Tibial nerve (tissue), 4 donors: ENCODE measurements around the gene KCNMA1. TPM values are rescaled to one million over a fixed set of nuclear protein-coding genes. Genes with fewer than 3 reads are reported as not detected.

Source experiments
- DNase-seq, 2 donors: peaks; one replicate each; pipeline ENCODE4 v3.0.0-alpha.2; 2019; ENCODE audit warnings: low spot score in 2 of 2
- H3K27ac ChIP-seq, 4 donors: fragments of 200-600 bp; sonication (generic) in 3 of 4; one replicate each; pipeline ENCODE4 v1.5.1; 2017 to 2019; ENCODE audit warnings: mild to moderate bottlenecking in 1 of 4
- H3K27me3 ChIP-seq, 2 donors: fragments of 200-600 bp; sonication (generic) in 1 of 2; one replicate each; pipeline versions ENCODE4 v1.5.1 to v1.6.0; 2017 to 2019
- H3K36me3 ChIP-seq, 3 donors: fragments of 200-600 bp; sonication (generic); one replicate each; pipeline ENCODE4 v1.5.1; 2018 to 2019
- H3K4me1 ChIP-seq, 4 donors: fragments of 200-600 bp; sonication (generic) in 3 of 4; one replicate each; pipeline ENCODE4 v1.5.1; 2017 to 2019
- H3K4me3 ChIP-seq, 4 donors: fragments of 200-600 bp; sonication (generic) in 3 of 4; one replicate each; pipeline ENCODE4 v1.5.1; 2017 to 2019; ENCODE audit warnings: mild to moderate bottlenecking in 1 of 4, moderate library complexity in 1 of 4
- H3K9me3 ChIP-seq, 4 donors: fragments of 200-600 bp; sonication (generic) in 3 of 4; one replicate each; pipeline ENCODE4 v1.5.1; 2017 to 2019
- CTCF ChIP-seq, 5 experiments: fragments of 200-600 bp in 3 of 5; fragments of 450-650 bp in 2 of 5; sonication (generic) in 3 of 5; IDR thresholded peaks; one replicate each; pipeline ENCODE4 v1.5.1; 2016 to 2019; ENCODE audit warnings: antibody characterized with exemption in 5 of 5, mild to moderate bottlenecking in 3 of 5, moderate library complexity in 2 of 5
- EP300 ChIP-seq, 2 donors: sonication (generic); formaldehyde crosslinking; IDR thresholded peaks; one replicate each; pipeline ENCODE4 v1.6.1; 2017; ENCODE audit warnings: antibody characterized with exemption in 2 of 2, mild to moderate bottlenecking in 1 of 2
- POLR2A ChIP-seq, 2 donors: fragments of 450-650 bp; IDR thresholded peaks; one replicate each; pipeline ENCODE4 v1.6.1; 2017; ENCODE audit warnings: antibody characterized with exemption in 2 of 2, mild to moderate bottlenecking in 2 of 2, moderate library complexity in 2 of 2
- WGBS, 2 donors: methylation state at CpG; one replicate each; pipeline ENCODE4 v1.1.5; 2018; 5-methylcytosine and 5-hydroxymethylcytosine counted together
- total RNA-seq, 4 donors: library from RNA; depleted of rRNA; stranded (reverse); fragments of >200 nt; gene quantifications; one replicate each; pipeline ENCODE4 v1.1.0, GENCODE V29; 2016

Gene KCNMA1
- total RNA-seq, 4 donors from 2014 or later, result 10.2 to 19.9 (median 13.7) TPM

- WGBS, 2 donors, result 74 to 77% methylated on average over 4 of the region's 4 CpGs
- H3K36me3 ChIP-seq, result no peaks in the 10 kb centered on the region
Observed at GRCh38 chr10:77400033-77400432, 237.6 kb downstream of the KCNMA1 start.

GRCh38 chr10:77398986-77399755, 238.4 kb downstream of the KCNMA1 start:
- WGBS, 2 donors, result 66 to 69% methylated on average over 10 of the region's 10 CpGs
- TF ChIP-seq POLR2A (IDR thresholded peaks at IDR 0.05) (no peak), CTCF (IDR thresholded peaks at IDR 0.05) (no peak), EP300 (IDR thresholded peaks at IDR 0.05) (no peak)
- Histone ChIP-seq H3K9me3 (no peaks in the 10 kb centered on the region), H3K4me3 (no peak overlapping the region), H3K36me3 (no peaks in the 10 kb centered on the region), H3K27ac (no peak overlapping the region), H3K27me3 (peaks cover 0 to 6% of the 10 kb centered on the region in 2 donors), H3K4me1 (no peaks in the 10 kb centered on the region)
- DNase-seq, result no peak

More at GRCh38 chr10:77400033-77400432, 237.6 kb downstream of the KCNMA1 start:
- H3K27ac ChIP-seq, result no peak overlapping the region
- DNase-seq, result no peak
- TF ChIP-seq CTCF (IDR thresholded peaks at IDR 0.05), result no peak
- TF ChIP-seq EP300 (IDR thresholded peaks at IDR 0.05), result no peak
- no peak for TF ChIP-seq POLR2A (IDR thresholded peaks at IDR 0.05)
- H3K4me3 ChIP-seq, result no peak overlapping the region
- peaks cover 0 to 6% of the 10 kb centered on the region in 2 donors for H3K27me3 ChIP-seq
- no peaks in the 10 kb centered on the region for H3K9me3 ChIP-seq
- no peaks in the 10 kb centered on the region for H3K4me1 ChIP-seq

- no peaks in the 10 kb centered on the region for H3K36me3 ChIP-seq
- H3K4me3 ChIP-seq, result no peak overlapping the region
- 71 to 72% methylated on average over 2 of the region's 2 CpGs for WGBS, 2 donors
Observed at GRCh38 chr10:77398558-77398957, 239.1 kb downstream of the KCNMA1 start.

GRCh38 chr10:77397103-77397502, 240.5 kb downstream of the KCNMA1 start:
- TF ChIP-seq CTCF (IDR thresholded peaks at IDR 0.05), result no peak
- no peak for TF ChIP-seq EP300 (IDR thresholded peaks at IDR 0.05)
- TF ChIP-seq POLR2A (IDR thresholded peaks at IDR 0.05), result no peak
- DNase-seq, result no peak
- H3K9me3 ChIP-seq, result no peaks in the 10 kb centered on the region
- H3K27me3 ChIP-seq, result peaks cover 0 to 6% of the 10 kb centered on the region in 2 donors
- no peak overlapping the region for H3K4me3 ChIP-seq
- H3K36me3 ChIP-seq, result no peaks in the 10 kb centered on the region
- no peak overlapping the region for H3K27ac ChIP-seq
- peaks cover 0 to 8% (median 0%) of the 10 kb centered on the region in 4 donors for H3K4me1 ChIP-seq
- 78 to 82% methylated on average over 4 of the region's 4 CpGs for WGBS, 2 donors

More at GRCh38 chr10:77398558-77398957, 239.1 kb downstream of the KCNMA1 start:
- peaks cover 0 to 6% of the 10 kb centered on the region in 2 donors for H3K27me3 ChIP-seq
- H3K9me3 ChIP-seq, result no peaks in the 10 kb centered on the region
- no peak overlapping the region for H3K27ac ChIP-seq
- DNase-seq, result no peak
- no peaks in the 10 kb centered on the region for H3K4me1 ChIP-seq
- TF ChIP-seq CTCF (IDR thresholded peaks at IDR 0.05) (no peak), EP300 (IDR thresholded peaks at IDR 0.05) (no peak), POLR2A (IDR thresholded peaks at IDR 0.05) (no peak)

GRCh38 chr10:77396290-77396689, 241.3 kb downstream of the KCNMA1 start:
- WGBS, 2 donors, result 93 to 96% methylated on average over 2 of the region's 2 CpGs
- no peak for DNase-seq
- H3K4me1 ChIP-seq, result peaks cover 0 to 14% (median 3%) of the 10 kb centered on the region in 4 donors
- H3K4me3 ChIP-seq, result no peak overlapping the region
- no peak for TF ChIP-seq POLR2A (IDR thresholded peaks at IDR 0.05)
- TF ChIP-seq EP300 (IDR thresholded peaks at IDR 0.05), result no peak
- no peaks in the 10 kb centered on the region for H3K36me3 ChIP-seq
- H3K27ac ChIP-seq, result no peak overlapping the region
- no peaks in the 10 kb centered on the region for H3K9me3 ChIP-seq
- peaks cover 0 to 6% of the 10 kb centered on the region in 2 donors for H3K27me3 ChIP-seq
